ENCODE measurements around the gene UTF1.

UTF1 gene

GRCh38 chr10:133241501-133242205 is 11.6 kb downstream of the UTF1 start:
- peak overlapping the region; percentile 6 for H3K4me3 ChIP-seq (ENCODE audit: low read depth, low read length)
- no peak for TF ChIP-seq CTCF (IDR thresholded peaks at IDR 0.05; ENCODE audit: borderline replicate concordance, insufficient read depth, low read depth, low read length)

- no peak for TF ChIP-seq CTCF (IDR thresholded peaks at IDR 0.05; ENCODE audit: borderline replicate concordance, insufficient read depth, low read depth, low read length)
- no peak overlapping the region for H3K4me3 ChIP-seq (ENCODE audit: low read depth, low read length)
Measured at GRCh38 chr10:133242611-133243356, 12.8 kb downstream of the UTF1 start.

GRCh38 chr10:133243593-133243992 is 13.6 kb downstream of the UTF1 start:
- no peak overlapping the region for H3K4me3 ChIP-seq (ENCODE audit: low read depth, low read length)
- no peak for TF ChIP-seq CTCF (IDR thresholded peaks at IDR 0.05; ENCODE audit: borderline replicate concordance, insufficient read depth, low read depth, low read length)

GRCh38 chr10:133245439-133246235 is 15.6 kb downstream of the UTF1 start:
- no peak overlapping the region for H3K4me3 ChIP-seq (ENCODE audit: low read depth, low read length)
- TF ChIP-seq CTCF (IDR thresholded peaks at IDR 0.05; ENCODE audit: borderline replicate concordance, insufficient read depth, low read depth, low read length) = no peak

GRCh38 chr10:133246236-133246626 is 16.2 kb downstream of the UTF1 start:
- H3K4me3 ChIP-seq (ENCODE audit: low read depth, low read length) = no peak overlapping the region
- TF ChIP-seq CTCF (IDR thresholded peaks at IDR 0.05; ENCODE audit: borderline replicate concordance, insufficient read depth, low read depth, low read length) = no peak

GRCh38 chr10:133247681-133248333 is 17.8 kb downstream of the UTF1 start:
- no peak for TF ChIP-seq CTCF (IDR thresholded peaks at IDR 0.05; ENCODE audit: borderline replicate concordance, insufficient read depth, low read depth, low read length)
- H3K4me3 ChIP-seq (ENCODE audit: low read depth, low read length) = no peak overlapping the region

Measured in GM12875 (cell line).